ENCODE results near the gene PEAK1. TPM values are rescaled to one million over a fixed set of nuclear protein-coding genes. Genes with fewer than 3 reads are reported as not detected.
A peak's percentile ranks its signal among the peaks of the same experiment; 100 is the strongest.

The PEAK1 gene
- total and polyA plus RNA-seq, 4 donors: 8.6 to 147 (median 40.2) TPM

GRCh38 chr15:77226652-77227051 lies 193.3 kb downstream of the PEAK1 start:
- Histone ChIP-seq H3K27ac (ENCODE audit: low read depth in 1 of 2, low read length in 1 of 2) (no peak overlapping the region), H3K4me3 (no peak overlapping the region), H3K9ac (ENCODE audit: insufficient read depth in 1 of 2, low read length in 2 of 2) (no peak overlapping the region), H3K27me3 (ENCODE audit: control insufficient read depth in 3 of 3, insufficient read depth in 3 of 3, low read length in 2 of 3) (no peaks in the 10 kb centered on the region), H3K4me1 (ENCODE audit: control insufficient read depth in 5 of 5, insufficient read depth in 5 of 5, low read length in 5 of 5) (peaks cover 0 to 27% (median 17%) of the 10 kb centered on the region in 5 donors), H3K36me3 (ENCODE audit: control insufficient read depth in 4 of 4, insufficient read depth in 4 of 4, low read length in 4 of 4) (no peaks in the 10 kb centered on the region), H3K9me3 (ENCODE audit: control insufficient read depth in 4 of 4, insufficient read depth in 3 of 4, low read length in 3 of 4) (no peaks in the 10 kb centered on the region)
- ATAC-seq (ENCODE audit: insufficient read depth, low FRiP score) (no peak), DNase-seq (no peak)
- TF ChIP-seq, protein P1, sequence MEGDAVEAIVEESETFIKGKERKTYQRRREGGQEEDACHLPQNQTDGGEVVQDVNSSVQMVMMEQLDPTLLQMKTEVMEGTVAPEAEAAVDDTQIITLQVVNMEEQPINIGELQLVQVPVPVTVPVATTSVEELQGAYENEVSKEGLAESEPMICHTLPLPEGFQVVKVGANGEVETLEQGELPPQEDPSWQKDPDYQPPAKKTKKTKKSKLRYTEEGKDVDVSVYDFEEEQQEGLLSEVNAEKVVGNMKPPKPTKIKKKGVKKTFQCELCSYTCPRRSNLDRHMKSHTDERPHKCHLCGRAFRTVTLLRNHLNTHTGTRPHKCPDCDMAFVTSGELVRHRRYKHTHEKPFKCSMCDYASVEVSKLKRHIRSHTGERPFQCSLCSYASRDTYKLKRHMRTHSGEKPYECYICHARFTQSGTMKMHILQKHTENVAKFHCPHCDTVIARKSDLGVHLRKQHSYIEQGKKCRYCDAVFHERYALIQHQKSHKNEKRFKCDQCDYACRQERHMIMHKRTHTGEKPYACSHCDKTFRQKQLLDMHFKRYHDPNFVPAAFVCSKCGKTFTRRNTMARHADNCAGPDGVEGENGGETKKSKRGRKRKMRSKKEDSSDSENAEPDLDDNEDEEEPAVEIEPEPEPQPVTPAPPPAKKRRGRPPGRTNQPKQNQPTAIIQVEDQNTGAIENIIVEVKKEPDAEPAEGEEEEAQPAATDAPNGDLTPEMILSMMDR (IDR thresholded peaks at IDR 0.05; ENCODE audit: control extremely low read depth, extremely low read depth): no peak
- 41 to 54% methylated on average over 2 of the region's 2 CpGs for WGBS, 2 donors

DNA sequence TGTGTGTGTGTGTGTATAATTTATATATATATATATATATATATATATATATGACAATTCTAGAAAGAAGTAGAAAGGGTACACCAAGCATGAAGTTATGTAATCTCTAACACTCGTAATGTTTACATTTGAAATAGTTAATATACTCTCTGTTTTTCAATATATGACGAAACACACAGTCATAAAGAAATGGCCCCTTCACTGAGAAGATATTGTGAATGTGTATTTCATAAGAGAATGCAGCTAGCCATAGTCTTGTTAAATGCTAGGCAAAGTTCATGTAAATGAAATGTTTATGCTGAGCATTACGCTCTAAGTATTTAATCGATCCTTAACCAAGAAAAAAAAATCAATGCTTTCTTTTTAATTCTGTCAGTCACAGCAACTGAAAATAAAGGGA lies 194.3 kb downstream of the PEAK1 start:
- Histone ChIP-seq H3K9ac (ENCODE audit: insufficient read depth in 1 of 2, low read length in 2 of 2) (no peak overlapping the region), H3K4me1 (ENCODE audit: control insufficient read depth in 5 of 5, insufficient read depth in 5 of 5, low read length in 5 of 5) (peaks cover 0 to 27% (median 17%) of the 10 kb centered on the region in 5 donors), H3K4me3 (no peak overlapping the region), H3K36me3 (ENCODE audit: control insufficient read depth in 4 of 4, insufficient read depth in 4 of 4, low read length in 4 of 4) (no peaks in the 10 kb centered on the region), H3K27me3 (ENCODE audit: control insufficient read depth in 3 of 3, insufficient read depth in 3 of 3, low read length in 2 of 3) (no peaks in the 10 kb centered on the region), H3K27ac (ENCODE audit: low read depth in 1 of 2, low read length in 1 of 2) (no peak overlapping the region), H3K9me3 (ENCODE audit: control insufficient read depth in 4 of 4, insufficient read depth in 3 of 4, low read length in 3 of 4) (no peaks in the 10 kb centered on the region)
- DNase-seq (peak in 2 of 3 donors; percentile 71 to 73), ATAC-seq (ENCODE audit: insufficient read depth, low FRiP score) (no peak)
- TF ChIP-seq, protein P1 (IDR thresholded peaks at IDR 0.05; ENCODE audit: control extremely low read depth, extremely low read depth): no peak
- WGBS, 2 donors: 60 to 77% methylated on average over 4 of the region's 4 CpGs

DNA sequence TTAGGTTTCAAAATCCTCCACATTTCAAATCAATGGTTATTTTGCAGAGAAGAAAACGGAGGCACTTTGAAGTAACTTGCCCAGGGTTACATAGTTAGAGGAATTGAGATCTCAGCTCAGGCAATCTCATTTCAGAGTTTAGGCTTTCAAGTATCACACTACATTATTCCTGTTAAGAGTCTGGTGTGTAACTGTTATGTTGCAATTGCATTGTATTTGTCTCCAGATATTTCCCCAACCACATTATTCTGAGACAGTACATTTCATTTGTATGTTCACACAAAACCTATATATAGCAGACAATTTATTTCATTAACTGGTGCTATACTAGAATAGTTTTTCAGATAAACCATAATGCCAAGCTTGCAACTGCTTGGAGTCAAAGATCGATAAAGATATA lies 194.8 kb downstream of the PEAK1 start:
- Histone ChIP-seq H3K27ac (ENCODE audit: low read depth in 1 of 2, low read length in 1 of 2) (no peak overlapping the region), H3K27me3 (ENCODE audit: control insufficient read depth in 3 of 3, insufficient read depth in 3 of 3, low read length in 2 of 3) (no peaks in the 10 kb centered on the region), H3K9ac (ENCODE audit: insufficient read depth in 1 of 2, low read length in 2 of 2) (no peak overlapping the region), H3K9me3 (ENCODE audit: control insufficient read depth in 4 of 4, insufficient read depth in 3 of 4, low read length in 3 of 4) (no peaks in the 10 kb centered on the region), H3K36me3 (ENCODE audit: control insufficient read depth in 4 of 4, insufficient read depth in 4 of 4, low read length in 4 of 4) (no peaks in the 10 kb centered on the region), H3K4me1 (ENCODE audit: control insufficient read depth in 5 of 5, insufficient read depth in 5 of 5, low read length in 5 of 5) (peaks cover 0 to 27% (median 17%) of the 10 kb centered on the region in 5 donors), H3K4me3 (no peak overlapping the region)
- no peak for ATAC-seq (ENCODE audit: insufficient read depth, low FRiP score)
- TF ChIP-seq, protein P1 (IDR thresholded peaks at IDR 0.05; ENCODE audit: control extremely low read depth, extremely low read depth): no peak
- WGBS, 2 donors: 64 to 73% methylated on average over 2 of the region's 2 CpGs
- peak in 2 of 3 donors; percentile 62 to 70 for DNase-seq

GRCh38 chr15:77224352-77224751 lies 195.6 kb downstream of the PEAK1 start:
- H3K27ac ChIP-seq (ENCODE audit: low read depth in 1 of 2, low read length in 1 of 2): peak overlapping the region in 1 of 2 donors; percentile 9
- TF ChIP-seq, protein P1 (IDR thresholded peaks at IDR 0.05; ENCODE audit: control extremely low read depth, extremely low read depth): no peak
- H3K9me3 ChIP-seq (ENCODE audit: control insufficient read depth in 4 of 4, insufficient read depth in 3 of 4, low read length in 3 of 4): no peaks in the 10 kb centered on the region
- 55 to 57% methylated on average over 1 of the region's 1 CpG for WGBS, 2 donors
- H3K4me1 ChIP-seq (ENCODE audit: control insufficient read depth in 5 of 5, insufficient read depth in 5 of 5, low read length in 5 of 5): peaks cover 0 to 27% (median 17%) of the 10 kb centered on the region in 5 donors
- peak in 2 of 3 donors; percentile 29 to 33 for DNase-seq
- H3K9ac ChIP-seq (ENCODE audit: insufficient read depth in 1 of 2, low read length in 2 of 2): peak overlapping the region in 1 of 2 donors; percentile 11
- ATAC-seq (ENCODE audit: insufficient read depth, low FRiP score): no peak
- H3K36me3 ChIP-seq (ENCODE audit: control insufficient read depth in 4 of 4, insufficient read depth in 4 of 4, low read length in 4 of 4): no peaks in the 10 kb centered on the region
- no peaks in the 10 kb centered on the region for H3K27me3 ChIP-seq (ENCODE audit: control insufficient read depth in 3 of 3, insufficient read depth in 3 of 3, low read length in 2 of 3)
- H3K4me3 ChIP-seq: no peak overlapping the region

Data from lung (tissue), 12 donors.